ENCODE data around the gene PTPN12. TPM values are rescaled to one million over a fixed set of nuclear protein-coding genes. Genes with fewer than 3 reads are reported as not detected.
"Not testable (repeated sequence)": the region's sequence is repeated elsewhere in the genome, so short reads cannot be mapped to it uniquely, and the experiment has no call there.

The PTPN12 gene
- total RNA-seq, 4 donors from 2014 or later, result 29.4 to 97.9 (median 63.2) TPM

GRCh38 chr7:77532247-77532646, 4.8 kb upstream of the PTPN12 start:
- Histone ChIP-seq H3K4me3 (no peak overlapping the region), H3K9me3 (no peaks in the 10 kb centered on the region), H3K27me3 (no peaks in the 10 kb centered on the region), H3K4me1 (peaks cover 0 to 18% (median 6%) of the 10 kb centered on the region in 3 donors), H3K27ac (no peak overlapping the region), H3K36me3 (no peaks in the 10 kb centered on the region)
- no peak for DNase-seq
- TF ChIP-seq POLR2A (IDR thresholded peaks at IDR 0.05), result no peak
- TF ChIP-seq, protein P1, sequence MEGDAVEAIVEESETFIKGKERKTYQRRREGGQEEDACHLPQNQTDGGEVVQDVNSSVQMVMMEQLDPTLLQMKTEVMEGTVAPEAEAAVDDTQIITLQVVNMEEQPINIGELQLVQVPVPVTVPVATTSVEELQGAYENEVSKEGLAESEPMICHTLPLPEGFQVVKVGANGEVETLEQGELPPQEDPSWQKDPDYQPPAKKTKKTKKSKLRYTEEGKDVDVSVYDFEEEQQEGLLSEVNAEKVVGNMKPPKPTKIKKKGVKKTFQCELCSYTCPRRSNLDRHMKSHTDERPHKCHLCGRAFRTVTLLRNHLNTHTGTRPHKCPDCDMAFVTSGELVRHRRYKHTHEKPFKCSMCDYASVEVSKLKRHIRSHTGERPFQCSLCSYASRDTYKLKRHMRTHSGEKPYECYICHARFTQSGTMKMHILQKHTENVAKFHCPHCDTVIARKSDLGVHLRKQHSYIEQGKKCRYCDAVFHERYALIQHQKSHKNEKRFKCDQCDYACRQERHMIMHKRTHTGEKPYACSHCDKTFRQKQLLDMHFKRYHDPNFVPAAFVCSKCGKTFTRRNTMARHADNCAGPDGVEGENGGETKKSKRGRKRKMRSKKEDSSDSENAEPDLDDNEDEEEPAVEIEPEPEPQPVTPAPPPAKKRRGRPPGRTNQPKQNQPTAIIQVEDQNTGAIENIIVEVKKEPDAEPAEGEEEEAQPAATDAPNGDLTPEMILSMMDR (IDR thresholded peaks at IDR 0.05), result no peak
- WGBS, 2 donors, result 76 to 77% methylated on average over 5 of the region's 5 CpGs
- intact Hi-C loops (cut with DNase I), result no loop called here

DNA sequence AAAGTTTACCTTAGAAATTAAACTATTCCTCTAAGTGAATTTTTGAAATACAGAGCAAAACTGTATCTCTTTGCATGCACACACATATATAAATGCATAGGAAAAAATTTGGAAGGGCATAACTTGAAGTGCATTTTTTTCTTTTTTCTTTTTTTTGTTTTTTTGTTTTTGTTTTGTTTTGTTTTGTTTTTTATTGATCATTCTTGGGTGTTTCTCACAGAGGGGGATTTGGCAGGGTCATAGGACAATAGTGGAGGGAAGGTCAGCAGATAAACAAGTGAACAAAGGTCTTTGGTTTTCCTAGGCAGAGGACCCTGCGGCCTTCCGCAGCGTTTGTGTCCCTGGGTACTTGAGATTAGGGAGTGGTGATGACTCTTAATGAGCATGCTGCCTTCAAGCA, 4.4 kb upstream of the PTPN12 start:
- H3K27ac ChIP-seq; H3K4me3 ChIP-seq; H3K9me3 ChIP-seq; intact Hi-C loops (cut with DNase I); H3K36me3 ChIP-seq; H3K27me3 ChIP-seq; DNase-seq: not testable (repeated sequence)
- WGBS, 2 donors, result 78% methylated on average over 3 of the region's 3 CpGs; no CpG with 5 or more reads in 1 of the 2 donors
- peaks cover 0 to 18% (median 6%) of the 10 kb centered on the region in 3 donors for H3K4me1 ChIP-seq

- H3K27me3 ChIP-seq; H3K36me3 ChIP-seq; H3K4me3 ChIP-seq; H3K27ac ChIP-seq; H3K9me3 ChIP-seq; intact Hi-C loops (cut with DNase I); DNase-seq: not testable (repeated sequence)
- H3K4me1 ChIP-seq, result peaks cover 0 to 12% (median 6%) of the 10 kb centered on the region in 3 donors
- no CpG with 5 or more reads among the region's 31 CpGs for WGBS, 2 donors
Observed at GRCh38 chr7:77534046-77534445, 3.0 kb upstream of the PTPN12 start.

GRCh38 chr7:77536017-77536412, 1.1 kb upstream of the PTPN12 start:
- peak overlapping the region; percentile 88 to 99 (median 98) for H3K4me3 ChIP-seq
- H3K4me1 ChIP-seq, result peaks cover 3 to 31% (median 17%) of the 10 kb centered on the region in 3 donors
- intact Hi-C loops (cut with DNase I), result no loop called here
- 30 to 39% methylated on average over 9 of the region's 9 CpGs for WGBS, 2 donors
- no peaks in the 10 kb centered on the region for H3K27me3 ChIP-seq
- no peak for DNase-seq
- no peaks in the 10 kb centered on the region for H3K36me3 ChIP-seq
- no peaks in the 10 kb centered on the region for H3K9me3 ChIP-seq
- H3K27ac ChIP-seq, result peak overlapping the region; percentile 96 to 99 (median 98)
- no peak for TF ChIP-seq POLR2A (IDR thresholded peaks at IDR 0.05)
- TF ChIP-seq, protein P1 (IDR thresholded peaks at IDR 0.05), result no peak

DNA sequence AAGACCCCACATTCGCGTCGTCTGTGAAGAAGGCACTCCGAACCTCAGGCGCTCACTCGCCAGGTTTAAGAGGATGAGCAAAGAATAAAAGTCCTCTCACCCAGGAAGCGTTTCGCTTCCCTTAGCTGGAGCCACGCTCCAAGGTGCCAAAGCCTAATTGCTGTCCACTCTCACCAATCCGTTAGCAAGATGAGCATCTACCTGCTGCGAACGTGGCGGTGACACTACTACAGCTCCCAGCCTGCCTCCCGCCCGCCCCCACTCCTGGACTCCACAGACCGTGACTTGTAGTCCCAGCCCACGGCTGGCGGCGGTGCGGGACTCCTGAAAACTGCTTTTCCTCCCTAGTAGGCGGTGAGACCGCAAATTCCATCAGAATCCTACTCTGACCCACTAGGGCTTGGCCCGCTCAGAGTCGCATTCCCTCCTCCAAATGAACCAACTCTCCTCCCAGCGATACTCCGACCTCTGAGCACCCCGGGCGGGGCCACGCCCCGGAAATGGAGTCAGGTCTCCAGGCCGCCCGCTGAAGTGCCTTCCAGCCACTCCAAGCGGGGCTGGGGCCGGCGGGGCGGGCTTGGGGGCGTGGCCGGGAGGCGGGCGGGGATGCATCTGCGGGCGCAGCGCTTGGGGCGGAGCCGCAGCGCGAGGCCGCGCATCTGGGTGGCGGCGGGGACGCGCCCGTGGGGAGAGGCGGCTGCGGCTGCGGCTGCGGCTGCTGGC, 521 bp upstream of the PTPN12 start:
- peak overlapping the region; percentile 88 to 99 (median 98) for H3K4me3 ChIP-seq
- intact Hi-C loops (cut with DNase I), result no loop called here
- DNase-seq, result peak; percentile 81
- H3K36me3 ChIP-seq, result no peaks in the 10 kb centered on the region
- 1 to 2% methylated on average over 19 to 22 of the region's 58 CpGs for WGBS, 2 donors
- H3K9me3 ChIP-seq, result no peaks in the 10 kb centered on the region
- peaks cover 6 to 36% (median 17%) of the 10 kb centered on the region in 3 donors for H3K4me1 ChIP-seq
- no peaks in the 10 kb centered on the region for H3K27me3 ChIP-seq
- peak overlapping the region; percentile 96 to 99 (median 98) for H3K27ac ChIP-seq
- TF ChIP-seq, protein P1 (IDR thresholded peaks at IDR 0.05), result no peak
- peak in 3 of 4 donors; percentile 91 to 99 (median 95) for TF ChIP-seq POLR2A (IDR thresholded peaks at IDR 0.05)

DNA sequence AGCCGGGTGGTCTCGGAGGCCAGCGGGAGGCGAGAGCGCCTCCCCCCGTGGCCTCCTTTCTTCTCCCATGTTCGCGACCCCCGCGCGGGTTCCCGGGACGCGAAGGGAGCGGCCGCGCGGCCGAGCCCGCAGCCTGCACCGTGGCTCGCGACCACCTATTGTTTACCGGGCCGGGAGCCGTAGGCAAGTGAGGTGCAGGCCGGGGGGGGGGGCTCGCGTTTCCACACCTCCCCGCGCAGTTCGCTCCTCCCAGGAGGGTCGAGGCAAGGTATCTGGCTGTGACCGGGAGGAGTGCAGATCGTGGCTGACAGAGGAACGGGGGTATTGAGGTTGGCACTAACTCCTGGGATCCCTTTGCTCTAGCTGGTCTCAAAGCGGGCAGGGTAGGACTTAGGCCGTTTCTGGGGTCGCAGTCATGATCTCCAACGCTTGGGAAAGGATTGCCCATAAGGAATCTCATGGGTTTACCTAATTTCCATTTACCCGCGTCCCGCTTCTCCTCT, 734 bp downstream of the PTPN12 start:
- Histone ChIP-seq H3K4me1 (peaks cover 10 to 49% (median 30%) of the 10 kb centered on the region in 3 donors), H3K27me3 (no peaks in the 10 kb centered on the region), H3K27ac (peak overlapping the region; percentile 96 to 99 (median 98)), H3K36me3 (no peaks in the 10 kb centered on the region), H3K4me3 (peak overlapping the region; percentile 88 to 99 (median 98)), H3K9me3 (no peaks in the 10 kb centered on the region)
- 0% methylated on average over 3 to 6 of the region's 43 CpGs for WGBS, 2 donors
- no peak for DNase-seq
- TF ChIP-seq, protein P1 (IDR thresholded peaks at IDR 0.05), result no peak
- TF ChIP-seq POLR2A (IDR thresholded peaks at IDR 0.05), result no peak
- intact Hi-C loops (cut with DNase I), result no loop called here
